Astrocyte (in vitro differentiated cells and primary cell): ENCODE results near the gene PDAP1. TPM values are rescaled to one million over a fixed set of nuclear protein-coding genes. Genes with fewer than 3 reads are reported as not detected.

Source experiments
- DNase-seq: peaks from one replicate; pipeline ENCODE4 v3.0.0-alpha.2; 2010; ENCODE audit warnings: low read depth
- FAIRE-seq: peaks from 2 replicates; lab custom pipeline; 2011; peaks lifted over from hg19 to GRCh38; lab: Jason Lieb, UNC
- H2AFZ ChIP-seq: 2 replicates; pipeline ENCODE4 v1.6.0; 2012; ENCODE audit warnings: low read depth, low read length, inconsistent platforms
- H3K27ac ChIP-seq: 2 replicates; pipeline ENCODE4 v1.5.1; 2011; ENCODE audit warnings: low read depth, low read length, inconsistent platforms
- H3K27me3 ChIP-seq: 2 replicates; pipeline ENCODE4 v1.6.0; 2011; ENCODE audit warnings: low read length, inconsistent platforms; ENCODE audit not compliant: insufficient read depth
- H3K36me3 ChIP-seq: 2 replicates; pipeline ENCODE4 v1.5.1; 2011; ENCODE audit warnings: low read length, inconsistent platforms; ENCODE audit not compliant: insufficient read depth
- H3K4me1 ChIP-seq: 2 replicates; pipeline ENCODE4 v1.5.1; 2011; ENCODE audit warnings: low read length, inconsistent platforms; ENCODE audit not compliant: insufficient read depth
- H3K4me2 ChIP-seq: 2 replicates; pipeline ENCODE4 v1.6.0; 2012; ENCODE audit warnings: low read length, inconsistent platforms
- H3K4me3 ChIP-seq: 2 replicates; pipeline ENCODE4 v1.5.1; 2011; ENCODE audit warnings: low read depth, mild to moderate bottlenecking, low read length, inconsistent platforms; ENCODE audit not compliant: insufficient read depth
- H3K79me2 ChIP-seq: 2 replicates; pipeline ENCODE4 v1.6.0; 2012; ENCODE audit warnings: mild to moderate bottlenecking, low read length, inconsistent platforms; ENCODE audit not compliant: insufficient read depth
- H3K9ac ChIP-seq: 2 replicates; pipeline ENCODE4 v1.6.0; 2012; ENCODE audit warnings: mild to moderate bottlenecking, low read length, inconsistent platforms
- H3K9me3 ChIP-seq: 2 replicates; pipeline ENCODE4 v1.5.1; 2012; ENCODE audit warnings: low read depth, mild to moderate bottlenecking, low read length, inconsistent platforms; ENCODE audit not compliant: insufficient read depth
- H4K20me1 ChIP-seq: 2 replicates; pipeline ENCODE4 v1.6.0; 2012; ENCODE audit warnings: low read length, inconsistent platforms; ENCODE audit not compliant: insufficient read depth
- H3K27ac Mint-ChIP-seq: one replicate; pipeline ENCODE4 v1.8.0; 2021; ENCODE audit warnings: mild to moderate bottlenecking, mixed read lengths; ENCODE audit not compliant: unreplicated experiment
- H3K27me3 Mint-ChIP-seq: one replicate; pipeline ENCODE4 v1.8.0; 2021; ENCODE audit warnings: low read depth, mixed read lengths; ENCODE audit not compliant: unreplicated experiment
- H3K36me3 Mint-ChIP-seq: one replicate; pipeline ENCODE4 v1.8.0; 2021; ENCODE audit warnings: low read depth, mixed read lengths; ENCODE audit not compliant: unreplicated experiment
- H3K4me1 Mint-ChIP-seq: one replicate; pipeline ENCODE4 v1.8.0; 2021; ENCODE audit warnings: low read depth, mixed read lengths; ENCODE audit not compliant: unreplicated experiment
- H3K4me3 Mint-ChIP-seq: one replicate; pipeline ENCODE4 v1.8.0; 2021; ENCODE audit warnings: mild to moderate bottlenecking, moderate library complexity, mixed read lengths; ENCODE audit not compliant: unreplicated experiment
- H3K9me3 Mint-ChIP-seq: one replicate; pipeline ENCODE4 v1.8.0; 2021; ENCODE audit warnings: mild to moderate bottlenecking, mixed read lengths; ENCODE audit not compliant: unreplicated experiment
- CTCF ChIP-seq: IDR thresholded peaks from 2 replicates; pipeline ENCODE4 v1.5.1; 2011; ENCODE audit warnings: low read depth, mild to moderate bottlenecking, inconsistent platforms, low read length, moderate library complexity; ENCODE audit not compliant: insufficient read depth
- EZH2 ChIP-seq: IDR thresholded peaks from 2 replicates; pipeline ENCODE4 v1.6.1; 2012; ENCODE audit warnings: mild to moderate bottlenecking, low read length, inconsistent platforms; ENCODE audit not compliant: insufficient read depth
- total RNA-seq: library from RNA; stranded (reverse); gene quantifications from 2 replicates; pipeline ENCODE4 v1.2.1, GENCODE V29; 2021

PDAP1 gene
- total RNA-seq, 1 donor from 2014 or later, result 106 TPM

- FAIRE-seq (no peak), DNase-seq (no peak)
- no peaks in the 10 kb centered on the region for H3K9me3 Mint-ChIP-seq
- Histone ChIP-seq H4K20me1 (peaks cover 27% of the 10 kb centered on the region), H3K79me2 (peaks cover 17% of the 10 kb centered on the region), H3K4me3 (no peak overlapping the region), H3K9me3 (no peaks in the 10 kb centered on the region), H3K4me1 (no peaks in the 10 kb centered on the region), H3K27me3 (no peaks in the 10 kb centered on the region), H3K9ac (no peak overlapping the region), H3K27ac (no peak overlapping the region), H3K36me3 (peaks cover 32% of the 10 kb centered on the region), H3K4me2 (no peak overlapping the region), H2AFZ (no peak overlapping the region)
- no peak overlapping the region for H3K27ac Mint-ChIP-seq
- no peak for TF ChIP-seq EZH2
- H3K27me3 Mint-ChIP-seq, result no peaks in the 10 kb centered on the region
- no peaks in the 10 kb centered on the region for H3K4me1 Mint-ChIP-seq
- H3K36me3 Mint-ChIP-seq, result peaks cover 30% of the 10 kb centered on the region
- H3K4me3 Mint-ChIP-seq, result no peak overlapping the region
Observed at GRCh38 chr7:99449326-99449725, 40.9 kb upstream of the PDAP1 start.

GRCh38 chr7:99448855-99449254 lies 40.5 kb upstream of the PDAP1 start:
- peaks cover 30% of the 10 kb centered on the region for H3K36me3 Mint-ChIP-seq
- peaks cover 12% of the 10 kb centered on the region for H3K79me2 ChIP-seq
- H3K9ac ChIP-seq, result no peak overlapping the region
- H3K4me2 ChIP-seq, result no peak overlapping the region
- no peaks in the 10 kb centered on the region for H3K4me1 Mint-ChIP-seq
- no peaks in the 10 kb centered on the region for H3K9me3 Mint-ChIP-seq
- H2AFZ ChIP-seq, result no peak overlapping the region
- TF ChIP-seq CTCF, result no peak
- no peak for TF ChIP-seq EZH2
- H3K27me3 Mint-ChIP-seq, result no peaks in the 10 kb centered on the region
- H3K36me3 ChIP-seq, result peaks cover 32% of the 10 kb centered on the region
- FAIRE-seq (no peak), DNase-seq (no peak)
- H3K4me3 Mint-ChIP-seq, result no peak overlapping the region
- peaks cover 27% of the 10 kb centered on the region for H4K20me1 ChIP-seq
- no peaks in the 10 kb centered on the region for H3K4me1 ChIP-seq
- no peak overlapping the region for H3K4me3 ChIP-seq
- H3K9me3 ChIP-seq, result no peaks in the 10 kb centered on the region
- no peak overlapping the region for H3K27ac Mint-ChIP-seq
- no peak overlapping the region for H3K27ac ChIP-seq
- H3K27me3 ChIP-seq, result no peaks in the 10 kb centered on the region

GRCh38 chr7:99447943-99448342 lies 39.5 kb upstream of the PDAP1 start:
- Histone ChIP-seq H3K4me3 (no peak overlapping the region), H2AFZ (no peak overlapping the region), H3K9me3 (no peaks in the 10 kb centered on the region), H3K4me1 (no peaks in the 10 kb centered on the region), H3K9ac (no peak overlapping the region), H3K4me2 (no peak overlapping the region), H4K20me1 (peaks cover 34% of the 10 kb centered on the region), H3K27ac (no peak overlapping the region), H3K27me3 (no peaks in the 10 kb centered on the region), H3K79me2 (peaks cover 17% of the 10 kb centered on the region), H3K36me3 (peaks cover 32% of the 10 kb centered on the region)
- H3K36me3 Mint-ChIP-seq, result peaks cover 28% of the 10 kb centered on the region
- FAIRE-seq, result no peak
- H3K4me3 Mint-ChIP-seq, result no peak overlapping the region
- no peak for DNase-seq
- H3K9me3 Mint-ChIP-seq, result no peaks in the 10 kb centered on the region
- peaks cover 2% of the 10 kb centered on the region for H3K4me1 Mint-ChIP-seq
- no peak overlapping the region for H3K27ac Mint-ChIP-seq
- no peaks in the 10 kb centered on the region for H3K27me3 Mint-ChIP-seq
- no peak for TF ChIP-seq CTCF
- TF ChIP-seq EZH2, result no peak
